GM10248 (cell line): ENCODE measurements around the gene PIK3C2B.

Source experiments
- CTCF ChIA-PET: fragments of 300-600 bp; sonication (Branson Sonifier 250); formaldehyde crosslinking; extraction: SDS; loops from one replicate; lab custom pipeline; 2021; ENCODE audit warnings: antibody characterized with exemption; lab: Yijun Ruan, JAX
- POLR2A ChIA-PET: fragments of 350-650 bp; sonication (Branson Sonifier 250); formaldehyde crosslinking; extraction: SDS; loops from one replicate; lab custom pipeline; 2020; ENCODE audit warnings: antibody characterized with exemption; lab: Yijun Ruan, JAX
- DNase-seq: peaks from one replicate; pipeline ENCODE4 v3.0.0; 2012; ENCODE audit errors: extremely low spot score
- TF ChIP-seq, protein P1 (sequence below): IDR thresholded peaks from 2 replicates; pipeline ENCODE4 v1.5.1; 2012; ENCODE audit warnings: mild to moderate bottlenecking, low read depth; ENCODE audit errors: extremely low read depth, missing control alignments, control extremely low read depth

Gene PIK3C2B, protein sequence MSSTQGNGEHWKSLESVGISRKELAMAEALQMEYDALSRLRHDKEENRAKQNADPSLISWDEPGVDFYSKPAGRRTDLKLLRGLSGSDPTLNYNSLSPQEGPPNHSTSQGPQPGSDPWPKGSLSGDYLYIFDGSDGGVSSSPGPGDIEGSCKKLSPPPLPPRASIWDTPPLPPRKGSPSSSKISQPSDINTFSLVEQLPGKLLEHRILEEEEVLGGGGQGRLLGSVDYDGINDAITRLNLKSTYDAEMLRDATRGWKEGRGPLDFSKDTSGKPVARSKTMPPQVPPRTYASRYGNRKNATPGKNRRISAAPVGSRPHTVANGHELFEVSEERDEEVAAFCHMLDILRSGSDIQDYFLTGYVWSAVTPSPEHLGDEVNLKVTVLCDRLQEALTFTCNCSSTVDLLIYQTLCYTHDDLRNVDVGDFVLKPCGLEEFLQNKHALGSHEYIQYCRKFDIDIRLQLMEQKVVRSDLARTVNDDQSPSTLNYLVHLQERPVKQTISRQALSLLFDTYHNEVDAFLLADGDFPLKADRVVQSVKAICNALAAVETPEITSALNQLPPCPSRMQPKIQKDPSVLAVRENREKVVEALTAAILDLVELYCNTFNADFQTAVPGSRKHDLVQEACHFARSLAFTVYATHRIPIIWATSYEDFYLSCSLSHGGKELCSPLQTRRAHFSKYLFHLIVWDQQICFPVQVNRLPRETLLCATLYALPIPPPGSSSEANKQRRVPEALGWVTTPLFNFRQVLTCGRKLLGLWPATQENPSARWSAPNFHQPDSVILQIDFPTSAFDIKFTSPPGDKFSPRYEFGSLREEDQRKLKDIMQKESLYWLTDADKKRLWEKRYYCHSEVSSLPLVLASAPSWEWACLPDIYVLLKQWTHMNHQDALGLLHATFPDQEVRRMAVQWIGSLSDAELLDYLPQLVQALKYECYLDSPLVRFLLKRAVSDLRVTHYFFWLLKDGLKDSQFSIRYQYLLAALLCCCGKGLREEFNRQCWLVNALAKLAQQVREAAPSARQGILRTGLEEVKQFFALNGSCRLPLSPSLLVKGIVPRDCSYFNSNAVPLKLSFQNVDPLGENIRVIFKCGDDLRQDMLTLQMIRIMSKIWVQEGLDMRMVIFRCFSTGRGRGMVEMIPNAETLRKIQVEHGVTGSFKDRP (N-terminal part only)

DNA sequence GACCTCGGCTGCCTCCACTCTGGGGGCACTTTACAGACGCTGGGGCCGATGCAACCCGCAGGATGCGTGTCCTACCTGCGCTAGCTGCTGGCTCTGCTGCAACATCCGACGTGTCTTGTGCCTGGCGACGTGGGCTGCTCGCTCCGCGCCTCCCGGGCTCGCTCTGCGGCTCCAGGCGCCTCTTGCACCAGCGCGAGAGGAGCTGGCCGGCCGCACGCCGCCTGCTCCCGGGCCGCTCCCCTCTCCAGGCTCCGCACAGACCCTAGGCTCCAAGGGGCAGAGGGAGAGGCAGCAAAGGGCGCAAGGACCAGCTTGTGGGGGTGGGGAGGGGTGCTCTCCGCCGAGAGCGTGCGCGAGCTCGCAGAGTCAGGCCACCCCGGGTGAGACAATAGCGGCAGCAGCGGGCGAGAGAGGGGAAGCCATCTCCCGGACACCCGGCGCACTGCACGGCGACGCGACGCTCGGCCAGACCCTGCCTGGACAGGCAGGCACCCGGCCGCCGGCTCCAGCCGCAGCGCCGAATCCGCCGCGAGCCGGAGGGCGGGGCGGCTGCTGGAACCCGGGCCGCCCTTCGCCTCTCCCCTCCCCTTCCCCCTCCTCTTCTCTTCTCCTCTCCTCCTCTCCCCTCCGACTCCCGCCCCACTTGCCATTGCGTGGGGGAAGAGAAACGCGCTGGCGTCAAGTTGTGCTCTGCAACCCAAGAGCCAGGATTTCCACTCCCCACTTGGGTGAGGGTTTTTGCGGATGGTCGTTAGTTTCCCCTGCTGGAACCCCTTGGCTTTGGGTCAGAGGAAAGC is at the start of gene PIK3C2B:
Gene PIK3C2B (minus strand): TSS at position 525 of the 797 bp plus-strand sequence. CDS start 25,003 bp downstream, outside the sequence.
- ChIA-PET CTCF (interaction anchor here (0.9 to 39.3 kb wide), 13 partner anchors 10 to 313 kb away, joined by 3 to 1775 read pairs (median 7); partner anchors contain the start of gene MDM4), POLR2A (interaction anchor here (0.9 to 2.3 kb wide), 6 partner anchors 12 to 86 kb away, joined by 3 to 10 read pairs (median 4); partner anchors contain the start of gene MDM4)
- peak; percentile 90 for DNase-seq
- TF ChIP-seq, protein P1, sequence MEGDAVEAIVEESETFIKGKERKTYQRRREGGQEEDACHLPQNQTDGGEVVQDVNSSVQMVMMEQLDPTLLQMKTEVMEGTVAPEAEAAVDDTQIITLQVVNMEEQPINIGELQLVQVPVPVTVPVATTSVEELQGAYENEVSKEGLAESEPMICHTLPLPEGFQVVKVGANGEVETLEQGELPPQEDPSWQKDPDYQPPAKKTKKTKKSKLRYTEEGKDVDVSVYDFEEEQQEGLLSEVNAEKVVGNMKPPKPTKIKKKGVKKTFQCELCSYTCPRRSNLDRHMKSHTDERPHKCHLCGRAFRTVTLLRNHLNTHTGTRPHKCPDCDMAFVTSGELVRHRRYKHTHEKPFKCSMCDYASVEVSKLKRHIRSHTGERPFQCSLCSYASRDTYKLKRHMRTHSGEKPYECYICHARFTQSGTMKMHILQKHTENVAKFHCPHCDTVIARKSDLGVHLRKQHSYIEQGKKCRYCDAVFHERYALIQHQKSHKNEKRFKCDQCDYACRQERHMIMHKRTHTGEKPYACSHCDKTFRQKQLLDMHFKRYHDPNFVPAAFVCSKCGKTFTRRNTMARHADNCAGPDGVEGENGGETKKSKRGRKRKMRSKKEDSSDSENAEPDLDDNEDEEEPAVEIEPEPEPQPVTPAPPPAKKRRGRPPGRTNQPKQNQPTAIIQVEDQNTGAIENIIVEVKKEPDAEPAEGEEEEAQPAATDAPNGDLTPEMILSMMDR = peak; percentile 47

DNA sequence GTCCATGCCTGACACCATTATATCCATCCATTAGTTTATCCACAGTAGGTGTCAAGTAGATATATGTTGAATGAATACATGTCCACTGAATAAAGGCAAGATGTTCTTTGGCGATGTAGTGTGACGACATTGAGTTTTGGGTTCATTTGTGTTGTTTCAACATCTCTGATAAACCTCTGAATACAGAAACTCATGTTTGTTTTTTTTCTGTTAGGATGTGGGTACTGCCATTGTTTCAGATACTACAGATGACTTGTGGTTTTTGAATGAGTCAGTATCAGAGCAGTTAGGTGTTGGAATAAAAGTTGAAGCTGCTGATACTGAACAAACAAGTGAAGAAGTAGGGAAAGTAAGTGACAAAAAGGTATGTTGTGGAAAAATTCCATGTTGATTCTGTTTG is 49.7 kb upstream of the PIK3C2B start:
- DNase-seq = no peak
- TF ChIP-seq, protein P1 = no peak
- ChIA-PET POLR2A (no interaction called here), CTCF (interaction anchor here (1.2 to 3.6 kb wide), 7 partner anchors 14 to 263 kb away, joined by 3 to 10 read pairs (median 4); no protein-coding TSS in a partner anchor)

DNA sequence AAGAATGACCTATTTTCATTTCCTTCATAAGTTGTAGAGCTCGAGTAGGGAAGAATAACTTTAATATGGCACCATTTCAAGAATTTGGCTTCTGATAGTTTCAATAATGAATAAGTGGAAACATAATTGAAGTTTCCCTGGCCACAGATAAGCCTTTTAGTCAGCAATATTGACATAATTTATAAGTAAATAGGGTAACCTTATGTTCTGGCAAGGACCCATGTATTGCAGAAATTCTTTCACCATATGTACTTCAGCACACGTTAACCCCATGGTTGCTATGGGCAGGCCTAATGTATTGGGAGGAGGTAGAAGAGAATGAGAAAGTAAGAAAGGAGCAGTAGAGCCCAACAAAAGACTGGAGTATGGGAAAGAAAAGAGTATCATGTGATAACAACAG is 47.0 kb upstream of the PIK3C2B start:
- TF ChIP-seq, protein P1 = no peak
- ChIA-PET CTCF (interaction anchor here (0.9 to 1.7 kb wide), 5 partner anchors 9 to 24 kb away, joined by 3 to 4 read pairs (median 3); no protein-coding TSS in a partner anchor), POLR2A (no interaction called here)
- no peak for DNase-seq

DNA sequence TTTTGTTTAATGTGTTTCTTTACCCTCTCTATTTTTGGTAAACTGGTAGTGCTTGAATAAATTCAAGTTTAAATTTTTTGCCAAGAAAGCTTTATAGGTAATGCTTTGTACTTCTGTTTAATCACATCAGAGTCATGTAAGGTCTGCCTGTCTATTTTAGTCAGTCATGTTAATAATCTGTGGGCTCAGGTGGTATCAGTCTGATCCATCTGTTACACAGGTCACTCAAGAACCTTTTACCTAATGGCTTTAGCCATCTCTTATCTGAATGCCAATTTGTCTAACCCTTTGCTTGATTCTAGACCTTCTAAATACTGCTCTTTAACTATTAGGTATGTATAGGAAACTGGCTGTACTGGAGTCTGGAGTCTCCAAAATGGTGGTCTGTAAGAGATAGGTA is 38.2 kb upstream of the PIK3C2B start:
- TF ChIP-seq, protein P1 = no peak
- no peak for DNase-seq
- ChIA-PET CTCF (interaction anchor here (0.9 kb wide), 1 partner anchor 101 kb away, joined by 3 read pairs; no protein-coding TSS in a partner anchor), POLR2A (interaction anchor here (0.9 kb wide), 1 partner anchor 17 kb away, joined by 4 read pairs; the partner anchor contains the start of gene MDM4)

DNA sequence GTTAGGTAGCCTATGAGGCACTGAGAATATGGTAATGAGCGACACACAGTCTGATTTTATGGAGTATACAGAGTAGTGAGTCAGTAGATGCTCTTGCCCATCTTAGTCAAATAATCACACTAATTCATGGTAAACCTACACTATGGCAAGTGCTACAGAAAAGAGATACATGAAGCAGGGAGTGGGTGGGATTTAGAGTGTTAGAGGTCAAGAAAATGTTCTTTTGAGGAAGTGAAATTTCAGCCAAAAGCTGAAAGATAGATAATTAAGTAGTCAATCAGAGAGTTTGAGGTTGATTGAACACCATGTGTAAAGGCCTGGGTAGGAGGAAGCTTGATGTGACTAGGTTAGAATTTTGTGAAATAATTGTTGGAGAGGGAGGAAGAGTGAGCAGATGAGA is 36.3 kb upstream of the PIK3C2B start:
- ChIA-PET CTCF (interaction anchor here (1.0 to 7.2 kb wide), 13 partner anchors 9 to 276 kb away, joined by 3 to 56 read pairs (median 6); partner anchors contain the start of gene MDM4), POLR2A (interaction anchor here (1.2 to 2.5 kb wide), 2 partner anchors 15 to 25 kb away, joined by 4 to 26 read pairs; partner anchors contain the start of gene MDM4)
- TF ChIP-seq, protein P1 = no peak

More for the DNA sequence above, 36.3 kb upstream of the PIK3C2B start:
- DNase-seq = peak; percentile 70
